ENCODE measurements around the gene ASS1.
"Not testable (repeated sequence)": the region's sequence is repeated elsewhere in the genome, so short reads cannot be mapped to it uniquely, and the experiment has no call there.

ASS1 gene

GRCh38 chr9:130432362-130432761 is 12.4 kb upstream of the ASS1 start:
- POLR2A ChIA-PET: no interaction called here
- no peak for DNase-seq (ENCODE audit: low read depth, low spot score)
- no peak overlapping the region for H3K4me3 ChIP-seq (ENCODE audit: low read depth, low read length)
- TF ChIP-seq, protein P1, sequence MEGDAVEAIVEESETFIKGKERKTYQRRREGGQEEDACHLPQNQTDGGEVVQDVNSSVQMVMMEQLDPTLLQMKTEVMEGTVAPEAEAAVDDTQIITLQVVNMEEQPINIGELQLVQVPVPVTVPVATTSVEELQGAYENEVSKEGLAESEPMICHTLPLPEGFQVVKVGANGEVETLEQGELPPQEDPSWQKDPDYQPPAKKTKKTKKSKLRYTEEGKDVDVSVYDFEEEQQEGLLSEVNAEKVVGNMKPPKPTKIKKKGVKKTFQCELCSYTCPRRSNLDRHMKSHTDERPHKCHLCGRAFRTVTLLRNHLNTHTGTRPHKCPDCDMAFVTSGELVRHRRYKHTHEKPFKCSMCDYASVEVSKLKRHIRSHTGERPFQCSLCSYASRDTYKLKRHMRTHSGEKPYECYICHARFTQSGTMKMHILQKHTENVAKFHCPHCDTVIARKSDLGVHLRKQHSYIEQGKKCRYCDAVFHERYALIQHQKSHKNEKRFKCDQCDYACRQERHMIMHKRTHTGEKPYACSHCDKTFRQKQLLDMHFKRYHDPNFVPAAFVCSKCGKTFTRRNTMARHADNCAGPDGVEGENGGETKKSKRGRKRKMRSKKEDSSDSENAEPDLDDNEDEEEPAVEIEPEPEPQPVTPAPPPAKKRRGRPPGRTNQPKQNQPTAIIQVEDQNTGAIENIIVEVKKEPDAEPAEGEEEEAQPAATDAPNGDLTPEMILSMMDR (IDR thresholded peaks at IDR 0.05; ENCODE audit: insufficient read depth, low read length, missing control alignments): no peak
- CTCF ChIA-PET: interaction anchor here (1.2 to 2.7 kb wide), 2 partner anchors 10 to 250 kb away, joined by 3 to 13 read pairs; no protein-coding TSS in a partner anchor

GRCh38 chr9:130432796-130433167 is 12.0 kb upstream of the ASS1 start:
- peak overlapping the region; percentile 36 for H3K4me3 ChIP-seq (ENCODE audit: low read depth, low read length)
- ChIA-PET CTCF (interaction anchor here (0.8 to 2.7 kb wide), 5 partner anchors 11 to 39 kb away, joined by 3 to 13 read pairs (median 4); no protein-coding TSS in a partner anchor), POLR2A (no interaction called here)
- TF ChIP-seq, protein P1 (IDR thresholded peaks at IDR 0.05; ENCODE audit: insufficient read depth, low read length, missing control alignments): no peak
- DNase-seq (ENCODE audit: low read depth, low spot score): no peak

GRCh38 chr9:130433168-130433946 is 11.4 kb upstream of the ASS1 start:
- no peak for DNase-seq (ENCODE audit: low read depth, low spot score)
- ChIA-PET POLR2A (no interaction called here), CTCF (interaction anchor here (0.8 to 2.7 kb wide), 6 partner anchors 10 to 40 kb away, joined by 3 to 13 read pairs (median 4); no protein-coding TSS in a partner anchor)
- H3K4me3 ChIP-seq (ENCODE audit: low read depth, low read length): peak overlapping the region; percentile 41
- TF ChIP-seq, protein P1 (IDR thresholded peaks at IDR 0.05; ENCODE audit: insufficient read depth, low read length, missing control alignments): peak; percentile 78

- no peak for DNase-seq (ENCODE audit: low read depth, low spot score)
- no peak overlapping the region for H3K4me3 ChIP-seq (ENCODE audit: low read depth, low read length)
- TF ChIP-seq, protein P1 (IDR thresholded peaks at IDR 0.05; ENCODE audit: insufficient read depth, low read length, missing control alignments): no peak
- ChIA-PET CTCF (interaction anchor here (0.8 to 2.7 kb wide), 6 partner anchors 9 to 41 kb away, joined by 3 to 13 read pairs (median 4); no protein-coding TSS in a partner anchor), POLR2A (no interaction called here)
Measured at GRCh38 chr9:130433947-130434262, 10.9 kb upstream of the ASS1 start.

GRCh38 chr9:130434656-130435055 is 10.1 kb upstream of the ASS1 start:
- DNase-seq (ENCODE audit: low read depth, low spot score); POLR2A ChIA-PET; H3K4me3 ChIP-seq (ENCODE audit: low read depth, low read length): not testable (repeated sequence)
- CTCF ChIA-PET: interaction anchor here (1.8 kb wide), 1 partner anchor 11 kb away, joined by 4 read pairs; no protein-coding TSS in a partner anchor

DNA sequence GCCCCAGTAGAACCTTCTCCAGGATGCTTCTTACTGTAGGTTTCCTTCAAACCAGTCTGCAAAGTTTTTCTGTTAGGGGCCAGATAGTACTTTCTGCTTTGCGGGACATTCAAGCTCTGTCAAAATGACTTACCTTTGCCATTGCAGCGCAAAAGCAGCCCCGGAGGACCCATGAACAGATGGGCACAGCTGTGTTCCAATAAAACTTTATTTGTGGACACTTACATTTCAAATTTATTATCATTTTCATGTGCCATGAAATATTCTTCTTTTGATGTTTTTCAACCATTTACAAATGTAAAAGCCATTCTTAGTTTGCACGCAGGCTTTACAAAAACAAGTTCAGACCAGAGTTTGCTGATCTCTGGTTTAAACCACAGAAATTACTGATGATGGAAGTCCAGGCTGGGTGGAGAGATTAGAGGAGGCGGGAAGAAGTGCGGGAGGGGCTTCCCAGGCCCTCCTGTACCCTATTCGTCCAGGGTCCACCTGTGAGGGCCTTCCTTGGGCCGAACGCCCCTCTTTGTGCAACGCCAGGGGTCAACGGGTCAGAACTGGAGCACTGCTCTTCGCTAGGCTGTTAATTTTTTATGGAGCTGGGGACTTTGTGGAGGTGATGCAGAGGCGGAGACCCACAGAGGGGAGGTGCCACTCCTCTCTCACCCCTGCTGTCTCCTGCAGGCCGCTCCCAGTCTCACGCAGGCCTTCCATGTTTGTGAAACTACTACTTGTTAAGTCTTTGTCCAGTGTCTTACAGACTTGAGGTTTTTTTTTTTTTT is 7.6 kb upstream of the ASS1 start:
- ChIA-PET CTCF (interaction anchor here (0.8 to 2.6 kb wide), 5 partner anchors 10 to 23 kb away, joined by 3 to 11 read pairs (median 4); no protein-coding TSS in a partner anchor), POLR2A (interaction anchor here (0.5 kb wide), 1 partner anchor 1195 kb away, joined by 3 read pairs; no protein-coding TSS in a partner anchor)
- TF ChIP-seq, protein P1 (IDR thresholded peaks at IDR 0.05; ENCODE audit: insufficient read depth, low read length, missing control alignments): no peak
- no peak for DNase-seq (ENCODE audit: low read depth, low spot score)
- H3K4me3 ChIP-seq (ENCODE audit: low read depth, low read length): no peak overlapping the region

Data from AG04449 (cell line).